Non-pigmented ciliary epithelial cell (primary cell): ENCODE data around the gene CACNA2D3.

Experiments used
- DNase-seq: peaks from one replicate; pipeline ENCODE4 v3.0.0-alpha.2; 2010; ENCODE audit warnings: low read depth

Gene CACNA2D3

GRCh38 chr3:54878145-54878544 lies 755.8 kb downstream of the CACNA2D3 start:
- DNase-seq: no peak

- DNase-seq: peak; percentile 88
These were observed 759.9 kb downstream of the CACNA2D3 start for GRCh38 chr3:54882129-54882833.

- no peak for DNase-seq
These were observed 765.8 kb downstream of the CACNA2D3 start for GRCh38 chr3:54888162-54888561.

- peak; percentile 43 for DNase-seq
These were observed 766.5 kb downstream of the CACNA2D3 start for GRCh38 chr3:54888873-54889272.

GRCh38 chr3:54889731-54890130 lies 767.4 kb downstream of the CACNA2D3 start:
- no peak for DNase-seq

GRCh38 chr3:54891540-54891897 lies 769.2 kb downstream of the CACNA2D3 start:
- DNase-seq: peak; percentile 93

GRCh38 chr3:54892168-54892567 lies 769.8 kb downstream of the CACNA2D3 start:
- no peak for DNase-seq

GRCh38 chr3:54895613-54896012 lies 773.3 kb downstream of the CACNA2D3 start:
- DNase-seq: no peak

GRCh38 chr3:54897028-54897711 lies 774.8 kb downstream of the CACNA2D3 start:
- no peak for DNase-seq

GRCh38 chr3:54899273-54899672 lies 776.9 kb downstream of the CACNA2D3 start:
- no peak for DNase-seq

GRCh38 chr3:54900838-54901591 lies 778.7 kb downstream of the CACNA2D3 start:
- DNase-seq: no peak

GRCh38 chr3:54901906-54902685 lies 779.7 kb downstream of the CACNA2D3 start:
- no peak for DNase-seq

- DNase-seq: no peak
These were observed 783.0 kb downstream of the CACNA2D3 start for GRCh38 chr3:54905261-54905888.

GRCh38 chr3:54905920-54906319 lies 783.6 kb downstream of the CACNA2D3 start:
- no peak for DNase-seq

- DNase-seq: no peak
These were observed 784.4 kb downstream of the CACNA2D3 start for GRCh38 chr3:54906763-54907162.

GRCh38 chr3:54909191-54909590 lies 786.8 kb downstream of the CACNA2D3 start:
- DNase-seq: no peak

- DNase-seq: no peak
These were observed 791.8 kb downstream of the CACNA2D3 start for GRCh38 chr3:54914180-54914579.

- no peak for DNase-seq
These were observed 792.8 kb downstream of the CACNA2D3 start for GRCh38 chr3:54915181-54915580.

GRCh38 chr3:54915976-54916375 lies 793.6 kb downstream of the CACNA2D3 start:
- DNase-seq: no peak

GRCh38 chr3:54916732-54917131 lies 794.4 kb downstream of the CACNA2D3 start:
- DNase-seq: no peak

- no peak for DNase-seq
These were observed 794.8 kb downstream of the CACNA2D3 start for GRCh38 chr3:54917174-54917573.

- DNase-seq: no peak
These were observed 795.5 kb downstream of the CACNA2D3 start for GRCh38 chr3:54917862-54918261.
